ENCODE measurements around the gene STAT6.

The STAT6 gene

GRCh38 chr12:57116580-57117281 is 5.6 kb upstream of the STAT6 start:
- no peaks in the 10 kb centered on the region for H3K36me3 ChIP-seq (ENCODE audit: control insufficient read depth, insufficient read depth, low read length)
- no peaks in the 10 kb centered on the region for H3K27me3 ChIP-seq (ENCODE audit: control insufficient read depth, insufficient read depth, low read length)
- no peaks in the 10 kb centered on the region for H3K9me3 ChIP-seq (ENCODE audit: control insufficient read depth, low read length)
- H3K4me1 ChIP-seq (ENCODE audit: control insufficient read depth, insufficient read depth, low read length): peaks cover 6% of the 10 kb centered on the region
- no peak overlapping the region for H3K9ac ChIP-seq (ENCODE audit: low read length)
- no peak overlapping the region for H3K4me3 ChIP-seq (ENCODE audit: low read length)

GRCh38 chr12:57112492-57113294 is 1.5 kb upstream of the STAT6 start:
- no peaks in the 10 kb centered on the region for H3K27me3 ChIP-seq (ENCODE audit: control insufficient read depth, insufficient read depth, low read length)

GRCh38 chr12:57110104-57111030 is 795 bp downstream of the STAT6 start:
- peak overlapping the region; percentile 97 for H3K4me3 ChIP-seq (ENCODE audit: low read length)

More at GRCh38 chr12:57112492-57113294, 1.5 kb upstream of the STAT6 start:
- H3K9ac ChIP-seq (ENCODE audit: low read length): peak overlapping the region; percentile 99
- no peaks in the 10 kb centered on the region for H3K9me3 ChIP-seq (ENCODE audit: control insufficient read depth, low read length)
- peaks cover 25% of the 10 kb centered on the region for H3K4me1 ChIP-seq (ENCODE audit: control insufficient read depth, insufficient read depth, low read length)
- no peaks in the 10 kb centered on the region for H3K36me3 ChIP-seq (ENCODE audit: control insufficient read depth, insufficient read depth, low read length)
- peak overlapping the region; percentile 97 for H3K4me3 ChIP-seq (ENCODE audit: low read length)

GRCh38 chr12:57109207-57110103 is 1.7 kb downstream of the STAT6 start:
- H3K27me3 ChIP-seq (ENCODE audit: control insufficient read depth, insufficient read depth, low read length): no peaks in the 10 kb centered on the region
- H3K9me3 ChIP-seq (ENCODE audit: control insufficient read depth, low read length): no peaks in the 10 kb centered on the region
- peaks cover 20% of the 10 kb centered on the region for H3K36me3 ChIP-seq (ENCODE audit: control insufficient read depth, insufficient read depth, low read length)
- peak overlapping the region; percentile 99 for H3K9ac ChIP-seq (ENCODE audit: low read length)
- H3K4me3 ChIP-seq (ENCODE audit: low read length): peak overlapping the region; percentile 97
- H3K4me1 ChIP-seq (ENCODE audit: control insufficient read depth, insufficient read depth, low read length): peaks cover 32% of the 10 kb centered on the region

More at GRCh38 chr12:57110104-57111030, 795 bp downstream of the STAT6 start:
- peaks cover 16% of the 10 kb centered on the region for H3K36me3 ChIP-seq (ENCODE audit: control insufficient read depth, insufficient read depth, low read length)
- H3K9ac ChIP-seq (ENCODE audit: low read length): peak overlapping the region; percentile 99
- no peaks in the 10 kb centered on the region for H3K9me3 ChIP-seq (ENCODE audit: control insufficient read depth, low read length)
- peaks cover 32% of the 10 kb centered on the region for H3K4me1 ChIP-seq (ENCODE audit: control insufficient read depth, insufficient read depth, low read length)
- H3K27me3 ChIP-seq (ENCODE audit: control insufficient read depth, insufficient read depth, low read length): no peaks in the 10 kb centered on the region

GRCh38 chr12:57107456-57108155 is 3.6 kb downstream of the STAT6 start:
- H3K36me3 ChIP-seq (ENCODE audit: control insufficient read depth, insufficient read depth, low read length): peaks cover 27% of the 10 kb centered on the region
- no peaks in the 10 kb centered on the region for H3K9me3 ChIP-seq (ENCODE audit: control insufficient read depth, low read length)
- H3K27me3 ChIP-seq (ENCODE audit: control insufficient read depth, insufficient read depth, low read length): no peaks in the 10 kb centered on the region
- H3K4me1 ChIP-seq (ENCODE audit: control insufficient read depth, insufficient read depth, low read length): peaks cover 32% of the 10 kb centered on the region
- H3K4me3 ChIP-seq (ENCODE audit: low read length): no peak overlapping the region
- peak overlapping the region; percentile 24 for H3K9ac ChIP-seq (ENCODE audit: low read length)

DNA sequence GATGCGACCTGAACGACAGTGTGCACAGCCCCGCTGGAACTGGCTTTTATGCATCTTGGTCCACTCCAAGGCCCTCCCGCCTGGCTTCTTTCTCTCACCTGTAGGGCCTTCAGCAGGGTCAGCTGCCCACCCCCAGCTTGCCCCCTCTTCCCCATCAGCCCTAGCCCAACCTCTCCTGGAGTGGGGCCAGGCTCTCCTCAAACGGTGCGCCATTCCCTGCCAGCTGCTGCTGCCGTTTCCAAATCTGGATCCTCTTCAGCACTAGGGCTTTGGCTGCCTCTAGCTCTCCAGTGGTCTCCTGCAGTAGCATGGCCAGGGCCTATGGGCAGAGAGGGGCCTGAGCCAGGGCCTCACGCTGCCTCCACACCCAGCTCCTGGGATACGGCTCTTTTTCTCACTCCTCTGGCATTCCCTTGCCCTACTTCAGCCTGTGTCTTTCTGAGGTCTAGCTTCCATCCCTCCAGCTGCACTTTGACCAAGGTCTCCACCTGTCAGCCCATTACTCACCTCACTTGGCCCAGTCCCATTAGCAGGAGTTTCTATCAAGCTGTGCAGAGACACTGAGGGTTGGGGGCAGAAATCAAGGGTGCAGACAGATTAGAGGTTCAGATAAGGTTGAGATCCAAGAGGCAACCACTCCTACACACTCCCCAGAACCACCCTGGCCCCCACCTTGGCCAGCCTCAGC is 5.0 kb downstream of the STAT6 start:
- H3K27me3 ChIP-seq (ENCODE audit: control insufficient read depth, insufficient read depth, low read length): no peaks in the 10 kb centered on the region
- H3K4me3 ChIP-seq (ENCODE audit: low read length): no peak overlapping the region
- peaks cover 27% of the 10 kb centered on the region for H3K36me3 ChIP-seq (ENCODE audit: control insufficient read depth, insufficient read depth, low read length)
- H3K4me1 ChIP-seq (ENCODE audit: control insufficient read depth, insufficient read depth, low read length): peaks cover 41% of the 10 kb centered on the region
- H3K9ac ChIP-seq (ENCODE audit: low read length): no peak overlapping the region
- no peaks in the 10 kb centered on the region for H3K9me3 ChIP-seq (ENCODE audit: control insufficient read depth, low read length)

DNA sequence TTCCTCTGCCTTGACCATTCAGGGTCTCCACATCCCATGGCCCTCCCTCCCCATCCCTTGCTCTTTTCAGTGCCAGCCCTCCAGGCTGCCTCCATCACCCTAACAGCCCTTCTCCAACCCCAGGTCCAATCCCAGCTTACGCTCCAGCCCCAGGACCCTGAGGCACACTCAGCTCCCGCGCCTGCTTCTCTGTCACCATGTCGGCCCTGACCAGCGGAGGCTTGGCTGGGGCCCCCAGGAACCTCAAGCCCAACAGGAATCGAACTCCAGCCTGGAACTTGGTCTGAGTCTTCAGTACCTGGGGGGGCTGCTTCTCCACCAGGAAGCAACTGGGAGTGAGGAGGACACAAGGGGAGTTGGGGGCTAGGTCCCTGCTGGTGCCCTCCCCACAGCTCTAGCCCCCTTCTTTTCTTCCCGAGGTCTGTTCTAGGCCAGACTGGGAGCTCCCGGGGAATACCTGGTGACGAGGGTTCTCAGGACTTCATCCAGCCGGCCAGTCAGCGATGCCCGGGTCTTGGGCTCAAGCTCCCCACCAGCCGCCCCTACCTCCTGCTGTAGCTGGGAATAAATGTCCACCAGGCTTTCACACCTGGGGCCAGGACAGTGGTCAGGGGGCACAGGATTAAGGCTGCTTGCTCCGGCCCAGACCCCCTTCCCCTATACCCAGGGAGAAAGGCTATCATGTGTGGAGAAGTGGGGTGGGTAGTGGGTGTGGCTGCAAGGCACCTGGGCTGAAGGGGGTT is 6.0 kb downstream of the STAT6 start:
- H3K9ac ChIP-seq (ENCODE audit: low read length): no peak overlapping the region
- H3K4me3 ChIP-seq (ENCODE audit: low read length): no peak overlapping the region
- H3K27me3 ChIP-seq (ENCODE audit: control insufficient read depth, insufficient read depth, low read length): no peaks in the 10 kb centered on the region
- H3K4me1 ChIP-seq (ENCODE audit: control insufficient read depth, insufficient read depth, low read length): peaks cover 43% of the 10 kb centered on the region
- H3K36me3 ChIP-seq (ENCODE audit: control insufficient read depth, insufficient read depth, low read length): peaks cover 27% of the 10 kb centered on the region
- no peaks in the 10 kb centered on the region for H3K9me3 ChIP-seq (ENCODE audit: control insufficient read depth, low read length)

DNA sequence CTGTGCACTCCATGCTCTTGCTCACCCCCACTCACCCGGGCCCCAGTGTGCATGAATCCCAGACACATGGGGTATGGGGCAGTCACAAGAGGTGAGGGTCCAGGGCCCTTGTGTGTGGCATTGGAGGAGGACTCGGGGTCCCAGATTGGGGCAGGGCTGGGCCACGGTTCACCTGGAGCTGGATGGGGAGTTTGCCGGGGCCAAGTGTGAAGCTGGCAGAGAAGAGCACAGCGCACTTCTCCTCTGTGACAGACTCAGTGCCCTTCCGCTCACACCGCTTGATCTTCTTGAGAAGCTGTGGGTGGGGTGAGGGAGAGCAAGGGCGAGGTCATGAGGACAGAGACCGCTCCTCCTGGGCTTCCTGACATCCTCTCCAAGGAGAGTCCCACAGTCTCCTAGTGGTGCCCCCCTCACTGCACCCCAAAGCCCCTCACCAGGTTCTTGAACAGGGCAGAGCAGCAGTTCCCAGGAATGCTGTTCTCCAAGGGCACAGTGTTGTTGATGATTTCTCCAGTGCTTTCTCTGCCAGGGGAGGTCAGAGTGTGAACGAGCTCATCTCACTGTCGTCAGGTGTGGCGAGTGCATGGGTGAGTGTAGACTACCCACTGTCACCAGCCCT is 6.8 kb downstream of the STAT6 start:
- no peaks in the 10 kb centered on the region for H3K9me3 ChIP-seq (ENCODE audit: control insufficient read depth, low read length)
- H3K27me3 ChIP-seq (ENCODE audit: control insufficient read depth, insufficient read depth, low read length): no peaks in the 10 kb centered on the region
- H3K4me3 ChIP-seq (ENCODE audit: low read length): no peak overlapping the region
- peaks cover 44% of the 10 kb centered on the region for H3K4me1 ChIP-seq (ENCODE audit: control insufficient read depth, insufficient read depth, low read length)
- H3K9ac ChIP-seq (ENCODE audit: low read length): no peak overlapping the region
- H3K36me3 ChIP-seq (ENCODE audit: control insufficient read depth, insufficient read depth, low read length): peaks cover 29% of the 10 kb centered on the region

- Histone ChIP-seq H3K9ac (ENCODE audit: low read length) (no peak overlapping the region), H3K9me3 (ENCODE audit: control insufficient read depth, low read length) (no peaks in the 10 kb centered on the region), H3K4me3 (ENCODE audit: low read length) (no peak overlapping the region), H3K27me3 (ENCODE audit: control insufficient read depth, insufficient read depth, low read length) (no peaks in the 10 kb centered on the region), H3K36me3 (ENCODE audit: control insufficient read depth, insufficient read depth, low read length) (peaks cover 35% of the 10 kb centered on the region), H3K4me1 (ENCODE audit: control insufficient read depth, insufficient read depth, low read length) (peaks cover 42% of the 10 kb centered on the region)
Measured at GRCh38 chr12:57103856-57104255, 7.3 kb downstream of the STAT6 start.
